Stimulated activated naive B cell treated with anti-CD40 and anti-IgM and Interleukin-4, amounts not matched to agents 10 μg/mL and 1 μg/mL and 100 μg/mL, for 72 hours (primary cell): ENCODE data around the gene MEF2A.
"Not testable (repeated sequence)": the region's sequence is repeated elsewhere in the genome, so short reads cannot be mapped to it uniquely, and the experiment has no call there.

ENCODE experiments used
- ATAC-seq, 2 donors: fragments of 150-1000 bp; cut with Tn5 transposase; replicated peaks; 2 replicates each; pipeline ENCODE4 v1.10.0; 2021; ENCODE audit warnings: moderate library complexity in 1 of 2
- DNase-seq: peaks from one replicate; pipeline ENCODE4 v3.0.0; 2021
- H3K27ac Mint-ChIP-seq: one replicate; pipeline ENCODE4 v1.8.0; 2022; ENCODE audit warnings: mild to moderate bottlenecking, mixed read lengths
- H3K27me3 Mint-ChIP-seq, 2 donors: one replicate each; pipeline ENCODE4 v1.8.0; 2022; ENCODE audit warnings: mixed read lengths in 2 of 2
- H3K36me3 Mint-ChIP-seq, 2 donors: one replicate each; pipeline ENCODE4 v1.8.0; 2022; ENCODE audit warnings: mixed read lengths in 2 of 2, mild to moderate bottlenecking in 1 of 2
- H3K4me1 Mint-ChIP-seq, 2 donors: one replicate each; pipeline ENCODE4 v1.8.0; 2022; ENCODE audit warnings: mixed read lengths in 2 of 2, mild to moderate bottlenecking in 1 of 2
- H3K4me3 Mint-ChIP-seq, 2 donors: one replicate each; pipeline ENCODE4 v1.8.0; 2022; ENCODE audit warnings: mild to moderate bottlenecking in 2 of 2, mixed read lengths in 2 of 2, moderate library complexity in 1 of 2
- H3K9me3 Mint-ChIP-seq, 2 donors: one replicate each; pipeline ENCODE4 v1.8.0; 2022; ENCODE audit warnings: mixed read lengths in 2 of 2, mild to moderate bottlenecking in 1 of 2

MEF2A gene

DNA sequence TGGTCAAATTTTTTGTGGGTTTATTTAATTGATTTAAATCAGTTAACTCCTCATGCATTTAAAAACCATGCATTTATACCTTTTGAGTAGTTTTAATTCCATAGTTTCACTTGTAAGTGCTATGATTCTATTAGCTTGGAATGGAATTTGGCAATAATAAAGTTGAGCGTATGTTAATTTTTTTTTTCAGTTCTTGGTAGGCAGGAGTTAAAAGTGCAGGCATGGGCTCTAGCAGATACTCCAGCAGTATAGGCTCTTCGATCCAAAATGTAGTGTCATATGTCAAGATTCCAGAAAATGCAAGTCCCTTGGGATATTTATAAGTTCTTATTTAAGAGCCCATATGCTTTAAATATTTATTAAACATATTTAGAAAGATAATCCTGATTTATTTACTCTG, 97.1 kb downstream of the MEF2A start:
- Mint-ChIP-seq H3K9me3 (peaks cover 3 to 4% of the 10 kb centered on the region in 2 donors), H3K4me3 (no peak overlapping the region), H3K27me3 (no peaks in the 10 kb centered on the region), H3K36me3 (peaks cover 41 to 49% of the 10 kb centered on the region in 2 donors), H3K27ac (no peak overlapping the region), H3K4me1 (peaks cover 8 to 22% of the 10 kb centered on the region in 2 donors)
- ATAC-seq (no peak), DNase-seq (no peak)

DNA sequence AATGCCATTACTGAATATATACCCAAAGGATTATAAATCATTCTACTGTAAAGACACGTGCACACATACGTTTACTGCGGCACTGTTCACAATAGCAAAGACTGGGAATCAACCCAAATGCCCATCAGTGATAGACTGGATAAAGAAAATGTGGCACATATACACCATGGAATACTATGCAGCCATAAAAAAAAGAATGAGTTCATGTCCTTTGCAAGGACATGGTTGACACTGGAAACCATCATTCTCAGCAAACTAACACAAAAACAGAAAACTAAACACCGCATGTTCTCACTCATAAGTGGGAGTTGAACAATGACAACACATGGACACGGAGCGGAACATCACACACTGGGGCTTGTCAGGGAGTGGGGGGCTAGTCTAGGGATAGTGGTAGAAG, 100.3 kb downstream of the MEF2A start:
- not testable (repeated sequence) for H3K4me3 Mint-ChIP-seq, H3K27ac Mint-ChIP-seq, DNase-seq, ATAC-seq, H3K9me3 Mint-ChIP-seq, H3K27me3 Mint-ChIP-seq, H3K4me1 Mint-ChIP-seq
- H3K36me3 Mint-ChIP-seq, result peaks cover 21 to 30% of the 10 kb centered on the region in 2 donors

DNA sequence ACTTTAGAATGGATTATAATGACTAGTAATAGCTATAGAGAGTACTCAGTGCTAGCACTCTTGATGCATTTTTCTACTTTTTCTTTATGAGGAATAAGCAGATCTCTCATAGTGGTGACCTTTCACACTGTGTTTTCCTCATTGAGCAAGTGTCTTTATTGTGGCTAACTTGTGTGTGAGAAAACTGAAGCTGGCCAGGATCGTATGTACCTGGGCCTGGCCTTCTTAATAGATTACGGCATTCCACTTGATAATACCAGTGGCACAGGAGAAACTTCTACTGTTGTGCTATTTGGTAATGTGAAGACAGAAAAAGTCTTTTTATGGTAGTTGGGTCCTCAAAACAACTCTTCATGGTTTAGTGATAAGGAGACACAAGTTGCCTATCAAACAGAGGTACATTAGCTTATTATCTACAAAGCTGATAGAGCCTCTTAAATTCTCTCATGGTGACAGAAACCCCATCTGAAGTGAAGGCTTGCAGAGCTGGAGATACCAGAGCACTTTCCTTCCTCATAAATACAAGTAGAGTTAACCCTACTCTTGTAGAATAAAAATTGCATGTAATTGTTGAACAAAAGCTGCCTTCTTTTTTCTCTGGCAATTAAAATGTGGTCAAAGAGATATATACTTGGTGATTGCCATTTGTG, 102.9 kb downstream of the MEF2A start:
- H3K27ac Mint-ChIP-seq, result no peak overlapping the region
- no peaks in the 10 kb centered on the region for H3K27me3 Mint-ChIP-seq
- ATAC-seq (no peak), DNase-seq (no peak)
- no peak overlapping the region for H3K4me3 Mint-ChIP-seq
- H3K4me1 Mint-ChIP-seq, result peaks cover 2 to 8% of the 10 kb centered on the region in 2 donors
- H3K9me3 Mint-ChIP-seq, result peaks cover 1 to 4% of the 10 kb centered on the region in 2 donors
- H3K36me3 Mint-ChIP-seq, result peaks cover 23 to 37% of the 10 kb centered on the region in 2 donors

DNA sequence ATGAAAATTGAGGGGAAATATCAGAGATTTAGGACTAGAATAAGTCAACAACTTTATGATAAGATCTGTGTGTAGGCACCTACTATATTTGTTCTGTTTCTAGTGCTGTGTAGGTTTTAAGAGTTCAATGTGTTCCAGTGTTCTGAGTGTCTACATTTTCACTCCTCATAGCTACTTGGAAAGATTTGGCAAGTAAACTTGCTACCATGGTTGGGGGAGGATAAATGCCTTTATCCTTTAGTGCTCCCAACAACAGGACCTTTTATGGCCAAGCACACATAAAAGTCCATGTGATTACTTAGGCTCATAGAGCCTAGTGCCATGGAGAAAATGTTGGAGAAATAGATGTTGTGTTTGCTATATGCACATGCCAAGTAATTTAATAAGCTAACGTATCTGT, 103.5 kb downstream of the MEF2A start:
- peaks cover 2 to 4% of the 10 kb centered on the region in 2 donors for H3K4me1 Mint-ChIP-seq
- H3K36me3 Mint-ChIP-seq, result peaks cover 20 to 33% of the 10 kb centered on the region in 2 donors
- H3K9me3 Mint-ChIP-seq, result peaks cover 1 to 3% of the 10 kb centered on the region in 2 donors
- no peak overlapping the region for H3K4me3 Mint-ChIP-seq
- no peak overlapping the region for H3K27ac Mint-ChIP-seq
- ATAC-seq, result no peak
- DNase-seq, result no peak
- no peaks in the 10 kb centered on the region for H3K27me3 Mint-ChIP-seq

DNA sequence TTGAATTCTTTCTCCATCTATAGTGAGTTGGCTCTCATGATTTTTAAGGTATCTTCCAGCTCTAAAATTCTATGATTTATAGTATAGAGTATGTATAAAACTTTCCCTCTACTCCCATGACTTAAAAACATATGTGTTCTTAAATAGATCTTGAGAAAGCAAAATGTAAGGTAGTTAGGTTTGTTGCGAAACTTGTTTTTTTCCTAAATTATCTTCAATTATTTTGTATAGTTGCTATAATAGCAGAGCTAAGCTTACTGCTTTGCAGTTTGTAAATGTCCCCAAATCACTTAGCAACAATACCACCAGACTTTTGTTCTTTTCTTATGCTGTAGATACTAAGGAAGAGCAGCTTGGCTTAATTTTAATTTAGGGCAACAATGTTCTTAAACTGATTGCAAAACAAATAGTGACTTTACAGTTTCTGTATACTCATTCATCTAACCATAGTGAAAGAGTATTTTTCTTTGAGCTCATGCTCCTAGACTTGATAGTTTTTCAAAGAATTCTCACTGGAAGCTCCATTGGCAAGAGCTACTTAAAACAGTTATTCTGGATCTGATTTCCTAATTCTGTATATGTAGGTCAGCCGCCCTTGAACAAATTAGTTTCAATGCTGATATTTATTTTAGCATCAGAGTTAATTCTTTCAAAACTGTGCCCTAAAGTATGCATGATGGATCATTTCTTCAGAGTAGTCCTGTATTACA, 106.3 kb downstream of the MEF2A start:
- H3K36me3 Mint-ChIP-seq, result peaks cover 17 to 40% of the 10 kb centered on the region in 2 donors
- H3K27ac Mint-ChIP-seq, result no peak overlapping the region
- no peak overlapping the region for H3K4me3 Mint-ChIP-seq
- DNase-seq, result no peak
- H3K4me1 Mint-ChIP-seq, result peaks cover 0 to under 1% of the 10 kb centered on the region in 2 donors
- H3K9me3 Mint-ChIP-seq, result no peaks in the 10 kb centered on the region
- H3K27me3 Mint-ChIP-seq, result no peaks in the 10 kb centered on the region
- ATAC-seq, result no peak

DNA sequence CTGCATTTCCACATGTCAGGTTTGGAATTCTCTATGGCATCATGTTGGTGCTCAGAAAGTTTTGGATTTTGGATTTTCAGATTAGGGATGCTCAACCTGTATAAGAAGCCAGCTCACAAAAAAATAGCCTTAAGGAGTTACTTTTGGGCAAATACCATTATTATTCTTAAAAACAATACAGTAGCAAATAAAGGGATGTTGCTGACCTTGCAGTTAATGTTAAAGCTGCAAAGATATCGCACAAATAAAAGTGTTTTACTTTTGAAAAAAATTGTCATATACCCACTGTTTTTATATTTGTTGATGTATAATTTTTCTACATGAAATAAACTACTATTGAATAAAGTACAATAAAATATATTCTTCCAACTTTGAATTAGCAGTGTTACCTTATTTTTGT, 107.3 kb downstream of the MEF2A start:
- Mint-ChIP-seq H3K9me3 (no peaks in the 10 kb centered on the region), H3K27me3 (no peaks in the 10 kb centered on the region)

DNA sequence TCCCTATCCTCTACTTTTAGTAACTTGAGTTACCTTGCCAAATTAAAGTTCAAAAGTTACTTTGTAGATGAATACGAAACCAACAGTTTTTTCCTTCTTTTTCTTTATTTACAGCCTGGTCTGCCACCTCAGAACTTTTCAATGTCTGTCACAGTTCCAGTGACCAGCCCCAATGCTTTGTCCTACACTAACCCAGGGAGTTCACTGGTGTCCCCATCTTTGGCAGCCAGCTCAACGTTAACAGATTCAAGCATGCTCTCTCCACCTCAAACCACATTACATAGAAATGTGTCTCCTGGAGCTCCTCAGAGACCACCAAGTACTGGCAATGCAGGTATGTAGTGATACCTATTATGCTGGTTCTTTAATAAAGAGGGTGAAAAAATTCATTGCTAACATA, 108.5 kb downstream of the MEF2A start:
- peaks cover 28 to 55% of the 10 kb centered on the region in 2 donors for H3K36me3 Mint-ChIP-seq

More for the DNA sequence above, 107.3 kb downstream of the MEF2A start:
- ATAC-seq (no peak), DNase-seq (no peak)
- Mint-ChIP-seq H3K4me1 (peaks cover 0 to 6% of the 10 kb centered on the region in 2 donors), H3K27ac (no peak overlapping the region), H3K36me3 (peaks cover 21 to 48% of the 10 kb centered on the region in 2 donors), H3K4me3 (no peak overlapping the region)

DNA sequence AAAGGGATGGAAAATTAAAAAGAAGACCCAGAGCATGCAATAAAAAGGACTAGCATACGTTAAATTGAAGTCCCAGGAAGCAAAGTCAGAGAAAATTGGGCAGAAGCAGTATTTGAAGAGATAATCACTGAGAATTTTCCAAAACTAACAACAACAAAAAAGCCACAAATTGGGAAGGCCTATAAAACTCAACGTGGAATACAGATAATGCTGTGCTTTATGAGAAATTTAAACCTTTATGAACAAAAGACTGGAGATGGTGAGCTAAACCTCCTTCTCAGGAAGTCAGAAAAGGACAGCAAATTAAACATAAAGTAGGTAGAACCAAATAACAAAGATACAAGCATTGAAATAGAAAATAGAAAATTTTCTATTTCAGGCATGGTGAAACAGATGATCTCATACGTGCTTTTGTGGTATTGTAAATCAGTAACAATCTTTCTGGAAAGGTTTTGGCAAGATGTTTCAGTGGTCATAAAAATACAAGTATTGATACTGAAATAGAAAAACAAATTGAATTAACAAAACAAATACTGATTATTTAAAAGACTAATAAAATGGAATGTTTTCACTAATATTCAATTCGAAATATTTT, 111.9 kb downstream of the MEF2A start:
- ATAC-seq (no peak), DNase-seq (no peak)
- no peaks in the 10 kb centered on the region for H3K9me3 Mint-ChIP-seq
- H3K27me3 Mint-ChIP-seq, result no peaks in the 10 kb centered on the region
- H3K4me1 Mint-ChIP-seq, result peaks cover 10 to 28% of the 10 kb centered on the region in 2 donors
- H3K27ac Mint-ChIP-seq, result no peak overlapping the region
- peaks cover 41 to 64% of the 10 kb centered on the region in 2 donors for H3K36me3 Mint-ChIP-seq
- no peak overlapping the region for H3K4me3 Mint-ChIP-seq

More for the DNA sequence above, 108.5 kb downstream of the MEF2A start:
- H3K4me1 Mint-ChIP-seq, result peaks cover 0 to 6% of the 10 kb centered on the region in 2 donors
- H3K4me3 Mint-ChIP-seq, result no peak overlapping the region
- H3K27ac Mint-ChIP-seq, result no peak overlapping the region
- H3K9me3 Mint-ChIP-seq, result no peaks in the 10 kb centered on the region
- H3K27me3 Mint-ChIP-seq, result no peaks in the 10 kb centered on the region
- DNase-seq (no peak), ATAC-seq (no peak)

DNA sequence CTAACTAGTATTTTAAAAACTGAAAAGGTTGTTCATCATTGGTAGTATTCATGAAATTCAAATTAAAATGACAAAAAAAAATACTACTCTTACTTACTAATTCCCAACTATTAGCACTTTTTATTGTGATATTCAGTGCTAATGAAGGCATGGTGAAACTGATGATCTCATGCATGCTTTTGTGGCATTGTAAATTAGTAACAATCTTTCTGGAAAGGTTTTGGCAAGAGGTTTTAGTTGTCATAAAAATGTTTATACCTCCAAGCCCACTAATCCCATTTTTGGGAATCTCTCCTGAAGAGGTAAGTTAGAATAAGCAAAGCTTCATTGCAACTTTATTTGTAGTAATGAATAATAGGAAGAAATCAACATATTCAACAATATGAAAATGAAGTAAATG, 114.5 kb downstream of the MEF2A start:
- ATAC-seq, result no peak
- no peak overlapping the region for H3K27ac Mint-ChIP-seq
- DNase-seq, result no peak
- H3K4me1 Mint-ChIP-seq, result peaks cover 12 to 46% of the 10 kb centered on the region in 2 donors
- H3K27me3 Mint-ChIP-seq, result no peaks in the 10 kb centered on the region
- H3K9me3 Mint-ChIP-seq, result peaks cover 4 to 11% of the 10 kb centered on the region in 2 donors
- H3K36me3 Mint-ChIP-seq, result peaks cover 52 to 77% of the 10 kb centered on the region in 2 donors
- H3K4me3 Mint-ChIP-seq, result no peak overlapping the region

DNA sequence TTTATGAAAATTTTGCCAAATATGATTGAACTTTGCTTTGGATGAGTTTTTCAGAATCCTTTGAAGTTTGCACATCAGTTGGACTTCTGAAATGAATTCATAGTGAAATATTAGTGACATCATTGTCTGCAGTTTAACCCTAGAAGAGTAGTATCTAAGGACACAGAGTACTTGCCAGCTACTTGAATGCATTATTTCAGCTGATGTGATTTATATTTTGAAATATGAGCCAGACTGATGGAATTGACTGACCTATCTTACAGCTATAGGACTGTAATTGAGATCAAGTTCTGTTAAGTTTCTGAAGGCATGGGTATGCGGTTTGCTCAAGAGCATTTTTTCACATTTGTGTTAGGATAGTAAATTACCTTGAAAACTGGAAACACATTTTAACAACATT, 116.2 kb downstream of the MEF2A start:
- no peak for ATAC-seq
- no peaks in the 10 kb centered on the region for H3K27me3 Mint-ChIP-seq
- no peak for DNase-seq
- peaks cover 60 to 81% of the 10 kb centered on the region in 2 donors for H3K36me3 Mint-ChIP-seq
- H3K27ac Mint-ChIP-seq, result no peak overlapping the region
- H3K4me1 Mint-ChIP-seq, result peaks cover 12 to 48% of the 10 kb centered on the region in 2 donors
- peaks cover 13 to 15% of the 10 kb centered on the region in 2 donors for H3K9me3 Mint-ChIP-seq
- H3K4me3 Mint-ChIP-seq, result no peak overlapping the region

DNA sequence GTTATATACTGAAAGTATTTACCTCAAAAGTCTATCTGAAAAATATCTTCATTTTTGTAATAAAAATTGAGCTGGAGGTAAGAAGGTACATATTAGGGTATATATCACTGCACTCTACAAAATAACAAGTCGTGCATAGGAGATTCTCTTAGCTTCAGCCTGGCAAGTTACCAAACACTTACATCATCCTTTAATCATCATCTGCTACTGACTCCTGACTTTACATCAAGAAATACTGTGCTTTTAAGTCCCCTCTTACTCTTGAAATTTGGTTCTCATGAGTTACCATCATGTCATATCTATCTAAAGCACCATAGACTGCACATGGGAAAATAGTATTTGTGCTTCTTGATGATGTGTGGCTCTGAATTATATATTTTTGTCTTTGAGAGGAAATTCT, 116.7 kb downstream of the MEF2A start:
- peak overlapping the region; percentile 80 for H3K27ac Mint-ChIP-seq
- DNase-seq, result no peak
- peaks cover 13 to 15% of the 10 kb centered on the region in 2 donors for H3K9me3 Mint-ChIP-seq
- no peaks in the 10 kb centered on the region for H3K27me3 Mint-ChIP-seq
- peaks cover 14 to 44% of the 10 kb centered on the region in 2 donors for H3K4me1 Mint-ChIP-seq
- no peak for ATAC-seq
- H3K4me3 Mint-ChIP-seq, result no peak overlapping the region
- H3K36me3 Mint-ChIP-seq, result peaks cover 60 to 81% of the 10 kb centered on the region in 2 donors

DNA sequence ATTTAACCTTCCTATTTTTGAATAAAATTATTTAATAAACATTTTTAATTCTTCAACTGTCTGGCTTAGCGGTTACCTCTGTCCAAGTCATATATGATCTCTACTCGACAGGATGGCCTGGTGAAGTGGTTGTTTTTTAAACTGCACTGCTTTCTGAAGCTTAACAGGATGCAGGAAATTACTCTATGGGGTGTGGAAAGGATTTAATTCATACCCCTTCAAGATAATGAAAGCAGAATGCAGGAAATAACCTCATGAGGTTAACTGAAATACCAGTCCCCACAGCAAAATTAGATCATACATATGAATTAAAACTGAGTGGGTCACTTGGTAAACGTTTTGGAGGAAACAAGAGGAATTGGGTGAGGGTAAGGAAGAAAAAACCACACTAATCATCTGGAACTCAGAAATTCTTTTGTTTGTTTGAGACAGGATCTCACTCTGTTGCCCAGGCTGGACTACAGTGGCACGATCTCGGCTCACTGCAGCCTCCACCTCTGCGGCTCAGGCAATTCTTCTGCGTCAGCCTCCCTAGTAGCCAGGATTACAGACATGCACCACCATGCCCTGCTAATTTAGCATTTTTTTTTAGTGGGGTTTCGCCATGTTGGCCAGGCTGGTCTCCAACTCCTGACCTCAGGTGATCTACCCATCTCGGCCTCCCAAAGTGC, 117.4 kb downstream of the MEF2A start:
- Mint-ChIP-seq H3K36me3 (peaks cover 61 to 83% of the 10 kb centered on the region in 2 donors), H3K4me1 (peaks cover 15 to 42% of the 10 kb centered on the region in 2 donors), H3K27ac (peak overlapping the region; percentile 59), H3K4me3 (no peak overlapping the region), H3K27me3 (no peaks in the 10 kb centered on the region), H3K9me3 (peaks cover 13 to 15% of the 10 kb centered on the region in 2 donors)
- DNase-seq, result no peak
- peak in 1 of 2 donors; percentile 29 for ATAC-seq

DNA sequence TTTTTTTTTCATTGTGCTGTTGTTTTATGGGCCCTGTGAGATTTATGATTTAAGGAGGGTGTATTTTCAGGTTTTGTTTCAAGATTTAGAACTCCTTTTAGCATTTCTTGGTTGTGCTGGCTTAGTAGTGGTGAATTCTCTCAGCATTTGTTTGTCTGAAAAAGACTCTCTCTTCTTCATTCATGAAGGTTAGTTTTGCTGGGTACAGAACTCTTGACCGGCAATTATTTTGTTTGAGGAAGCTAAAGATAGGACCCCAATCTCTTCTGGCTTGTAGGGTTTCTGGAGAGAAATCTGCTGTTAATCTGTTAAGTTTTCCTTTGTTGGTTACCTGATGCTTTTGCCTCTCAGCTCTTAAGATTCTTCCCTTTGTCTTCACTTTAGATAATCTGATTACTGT, 120.5 kb downstream of the MEF2A start:
- Mint-ChIP-seq H3K27me3 (no peaks in the 10 kb centered on the region), H3K27ac (no peak overlapping the region), H3K4me3 (no peak overlapping the region), H3K9me3 (peaks cover 13 to 15% of the 10 kb centered on the region in 2 donors), H3K4me1 (peaks cover 12 to 34% of the 10 kb centered on the region in 2 donors), H3K36me3 (peaks cover 58 to 83% of the 10 kb centered on the region in 2 donors)
- DNase-seq, result no peak
- ATAC-seq, result no peak

DNA sequence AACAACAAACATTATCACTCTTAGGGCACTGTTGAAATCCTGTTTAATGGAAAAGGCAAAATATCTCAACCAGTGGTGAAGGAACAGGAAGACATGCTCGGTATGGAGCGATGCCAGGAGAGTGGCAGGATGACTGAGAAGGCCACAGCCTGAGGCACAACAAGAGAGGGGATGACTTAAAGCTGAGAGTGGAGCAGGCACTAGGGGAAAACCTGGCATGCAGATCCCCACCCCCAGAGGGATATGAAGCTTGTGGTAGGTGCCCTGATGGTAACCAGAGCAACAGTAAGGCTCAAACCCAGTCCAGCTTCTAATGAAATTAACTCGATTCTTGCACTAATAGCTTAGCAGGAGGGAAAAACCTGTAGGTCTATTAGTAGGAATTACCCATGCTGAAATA, 127.0 kb downstream of the MEF2A start:
- no peaks in the 10 kb centered on the region for H3K27me3 Mint-ChIP-seq
- peaks cover 51 to 74% of the 10 kb centered on the region in 2 donors for H3K36me3 Mint-ChIP-seq
- H3K27ac Mint-ChIP-seq, result peak overlapping the region; percentile 68
- ATAC-seq (no peak), DNase-seq (no peak)
- peaks cover 9 to 10% of the 10 kb centered on the region in 2 donors for H3K4me1 Mint-ChIP-seq
- no peak overlapping the region for H3K4me3 Mint-ChIP-seq
- H3K9me3 Mint-ChIP-seq, result no peaks in the 10 kb centered on the region
